Activated T-helper 17 cell treated with anti-CD3 and anti-CD28 coated beads, Interleukin-2, amount 50 U/mL, for 72 hours (primary cell): Measurements from ENCODE around the gene RSPRY1. TPM values are rescaled to one million over a fixed set of nuclear protein-coding genes. Genes with fewer than 3 reads are reported as not detected.
A peak's percentile ranks its signal among the peaks of the same experiment; 100 is the strongest.

Experiments
- ATAC-seq: fragments of 150-1000 bp; cut with Tn5 transposase; replicated peaks from 2 replicates; pipeline ENCODE4 v1.10.0; 2021; ENCODE audit warnings: mild to moderate bottlenecking, moderate library complexity
- H3K27ac Mint-ChIP-seq: one replicate; pipeline ENCODE4 v1.8.0; 2022; ENCODE audit warnings: mixed read lengths
- H3K27me3 Mint-ChIP-seq: one replicate; pipeline ENCODE4 v1.8.0; 2022; ENCODE audit warnings: mixed read lengths
- H3K36me3 Mint-ChIP-seq: one replicate; pipeline ENCODE4 v1.8.0; 2022; ENCODE audit warnings: low read depth, mild to moderate bottlenecking, mixed read lengths
- H3K4me1 Mint-ChIP-seq: one replicate; pipeline ENCODE4 v1.8.0; 2022; ENCODE audit warnings: mixed read lengths
- H3K4me3 Mint-ChIP-seq: one replicate; pipeline ENCODE4 v1.8.0; 2022; ENCODE audit warnings: mild to moderate bottlenecking, mixed read lengths
- H3K9me3 Mint-ChIP-seq: one replicate; pipeline ENCODE4 v1.8.0; 2022; ENCODE audit warnings: mixed read lengths
- total RNA-seq, 2 donors: library from RNA; stranded (reverse); gene quantifications; one replicate each; pipeline ENCODE4 v1.2.3, GENCODE V29; 2022

The RSPRY1 gene
- total RNA-seq, 2 donors from 2014 or later: 34.1 to 37.4 TPM

- Mint-ChIP-seq H3K36me3 (no peaks in the 10 kb centered on the region), H3K27ac (no peak overlapping the region), H3K4me1 (peaks cover 11% of the 10 kb centered on the region), H3K27me3 (peaks cover 4% of the 10 kb centered on the region), H3K9me3 (no peaks in the 10 kb centered on the region), H3K4me3 (peak overlapping the region; percentile 66)
- no peak for ATAC-seq
Observed at GRCh38 chr16:57282510-57283213, 96.5 kb downstream of the RSPRY1 start.

- Mint-ChIP-seq H3K4me3 (peak overlapping the region; percentile 66), H3K4me1 (peaks cover 6% of the 10 kb centered on the region), H3K27me3 (peaks cover 4% of the 10 kb centered on the region), H3K36me3 (no peaks in the 10 kb centered on the region), H3K27ac (no peak overlapping the region), H3K9me3 (no peaks in the 10 kb centered on the region)
- ATAC-seq: no peak
Observed at GRCh38 chr16:57283214-57283958, 97.3 kb downstream of the RSPRY1 start.

- Mint-ChIP-seq H3K4me3 (peak overlapping the region; percentile 66), H3K36me3 (no peaks in the 10 kb centered on the region), H3K9me3 (no peaks in the 10 kb centered on the region), H3K27ac (no peak overlapping the region), H3K4me1 (peaks cover 6% of the 10 kb centered on the region), H3K27me3 (peaks cover 4% of the 10 kb centered on the region)
- ATAC-seq: no peak
Observed at GRCh38 chr16:57283959-57284208, 97.8 kb downstream of the RSPRY1 start.

GRCh38 chr16:57284209-57284951 is 98.3 kb downstream of the RSPRY1 start, which contains the start of gene PLLP:
TSS of gene PLLP (minus strand) at chr16:57284672. CDS start at chr16:57284540, 132 bp downstream.
- H3K9me3 Mint-ChIP-seq: no peaks in the 10 kb centered on the region
- H3K27ac Mint-ChIP-seq: no peak within 1 kb of the TSS
- H3K4me1 Mint-ChIP-seq: peaks cover 7% of the 10 kb centered on the region
- peak within 1 kb of the TSS; percentile 68 for H3K4me3 Mint-ChIP-seq
- peaks cover 4% of the 10 kb centered on the region for H3K27me3 Mint-ChIP-seq
- H3K36me3 Mint-ChIP-seq: no peaks in the 10 kb centered on the region
- ATAC-seq: peak; percentile 76

- H3K27ac Mint-ChIP-seq: no peak overlapping the region
- no peak for ATAC-seq
- peaks cover 12% of the 10 kb centered on the region for H3K4me1 Mint-ChIP-seq
- H3K27me3 Mint-ChIP-seq: peaks cover 4% of the 10 kb centered on the region
- H3K4me3 Mint-ChIP-seq: peak overlapping the region; percentile 68
- no peaks in the 10 kb centered on the region for H3K9me3 Mint-ChIP-seq
- H3K36me3 Mint-ChIP-seq: no peaks in the 10 kb centered on the region
Observed at GRCh38 chr16:57284952-57285363, 98.8 kb downstream of the RSPRY1 start.

- no peaks in the 10 kb centered on the region for H3K36me3 Mint-ChIP-seq
- H3K27me3 Mint-ChIP-seq: peaks cover 4% of the 10 kb centered on the region
- no peak for ATAC-seq
- no peak overlapping the region for H3K27ac Mint-ChIP-seq
- peaks cover 13% of the 10 kb centered on the region for H3K4me1 Mint-ChIP-seq
- no peaks in the 10 kb centered on the region for H3K9me3 Mint-ChIP-seq
- H3K4me3 Mint-ChIP-seq: peak overlapping the region; percentile 68
Observed at GRCh38 chr16:57285379-57285778, 99.2 kb downstream of the RSPRY1 start.

- H3K36me3 Mint-ChIP-seq: no peaks in the 10 kb centered on the region
- peak overlapping the region; percentile 45 for H3K4me3 Mint-ChIP-seq
- peak; percentile 61 for ATAC-seq
- peak overlapping the region; percentile 46 for H3K27ac Mint-ChIP-seq
- H3K27me3 Mint-ChIP-seq: no peaks in the 10 kb centered on the region
- H3K4me1 Mint-ChIP-seq: peaks cover 13% of the 10 kb centered on the region
- H3K9me3 Mint-ChIP-seq: no peaks in the 10 kb centered on the region
Observed at GRCh38 chr16:57289391-57290257, 103.5 kb downstream of the RSPRY1 start.

Other genes starting within 250 kb of the RSPRY1 start
- not detected for gene CETP, start 224.4 kb upstream of the RSPRY1 start, total RNA-seq
- 100 to 1,000 TPM; 182 to 219 TPM for gene NLRC5, start 196.8 kb upstream of the RSPRY1 start, total RNA-seq
- 1 to 10 TPM; 3.8 to 4.4 TPM for gene CPNE2, start 93.7 kb upstream of the RSPRY1 start, total RNA-seq
- 100 to 1,000 TPM in 1 of 2 donors, 10 to 100 TPM in 1; 79.0 to 103 TPM for gene PSME3IP1, start 290 bp upstream of the RSPRY1 start, total RNA-seq
- gene ARL2BP, start 58.9 kb downstream of the RSPRY1 start, total RNA-seq: 10 to 100 TPM; 17.0 to 23.5 TPM
- not detected for gene PLLP, start 98.3 kb downstream of the RSPRY1 start, total RNA-seq
- gene CCL22, start 172.5 kb downstream of the RSPRY1 start, total RNA-seq: 10 to 100 TPM in 1 of 2 donors, 1 to 10 TPM in 1; 1.1 to 11.5 TPM
- not detected for gene CX3CL1, start 186.2 kb downstream of the RSPRY1 start, total RNA-seq
- 1 to 10 TPM in 1 of 2 donors, under 1 TPM in 1; 0.65 to 7.8 TPM for gene CCL17, start 218.4 kb downstream of the RSPRY1 start, total RNA-seq